Hematopoietic multipotent progenitor cell treated with erythropoietin and hydrocortisone succinate and interleukin-3 and kit ligand, for 4 days (in vitro differentiated cells): Measurements from ENCODE around the gene B3GAT1.

Experiments
- DNase-seq: peaks from one replicate; pipeline ENCODE4 v3.0.0-alpha.2; 2015

The B3GAT1 gene

GRCh38 chr11:134390706-134391569 is 21.1 kb downstream of the B3GAT1 start:
- no peak for DNase-seq

- DNase-seq = no peak
These were observed 22.4 kb downstream of the B3GAT1 start for GRCh38 chr11:134389464-134390180.

- DNase-seq = no peak
These were observed 23.5 kb downstream of the B3GAT1 start for GRCh38 chr11:134388590-134388989.

- DNase-seq = no peak
These were observed 24.5 kb downstream of the B3GAT1 start for GRCh38 chr11:134387501-134387900.

GRCh38 chr11:134386945-134387344 is 25.1 kb downstream of the B3GAT1 start:
- DNase-seq = peak; percentile 7

- DNase-seq = no peak
These were observed 26.1 kb downstream of the B3GAT1 start for GRCh38 chr11:134385774-134386565.

- no peak for DNase-seq
These were observed 26.9 kb downstream of the B3GAT1 start for GRCh38 chr11:134385171-134385570.

GRCh38 chr11:134384406-134384805 is 27.6 kb downstream of the B3GAT1 start:
- no peak for DNase-seq

GRCh38 chr11:134383576-134384221 is 28.3 kb downstream of the B3GAT1 start:
- no peak for DNase-seq

GRCh38 chr11:134382830-134383229 is 29.2 kb downstream of the B3GAT1 start:
- no peak for DNase-seq

GRCh38 chr11:134382257-134382656 is 29.8 kb downstream of the B3GAT1 start:
- no peak for DNase-seq

GRCh38 chr11:134380785-134381184 is 31.3 kb downstream of the B3GAT1 start:
- no peak for DNase-seq

- no peak for DNase-seq
These were observed 31.8 kb downstream of the B3GAT1 start for GRCh38 chr11:134380229-134380628.

GRCh38 chr11:134379241-134379640 is 32.8 kb downstream of the B3GAT1 start:
- no peak for DNase-seq

GRCh38 chr11:134377876-134378275 is 34.2 kb downstream of the B3GAT1 start:
- no peak for DNase-seq

- no peak for DNase-seq
These were observed 35.7 kb downstream of the B3GAT1 start for GRCh38 chr11:134376150-134376921.

GRCh38 chr11:134374891-134375550 is 37.0 kb downstream of the B3GAT1 start:
- no peak for DNase-seq

- DNase-seq = no peak
These were observed 37.9 kb downstream of the B3GAT1 start for GRCh38 chr11:134374171-134374570.

- DNase-seq = no peak
These were observed 38.4 kb downstream of the B3GAT1 start for GRCh38 chr11:134373591-134374052.

- DNase-seq = no peak
These were observed 39.1 kb downstream of the B3GAT1 start for GRCh38 chr11:134372961-134373360.

GRCh38 chr11:134372536-134372935 is 39.5 kb downstream of the B3GAT1 start:
- DNase-seq = no peak
